Mesothelial cell of epicardium (in vitro differentiated cells): ENCODE results near the gene SGMS1. TPM values are rescaled to one million over a fixed set of nuclear protein-coding genes. Genes with fewer than 3 reads are reported as not detected.

Experiments
- DNase-seq, 2 experiments: peaks; one replicate each; pipeline ENCODE4 v3.0.0; 2021; ENCODE audit warnings: low spot score in 2 of 2; ENCODE audit not compliant: unreplicated experiment in 2 of 2
- H3K27ac Mint-ChIP-seq: 2 replicates; pipeline ENCODE4 v1.8.0; 2021; ENCODE audit warnings: mixed read lengths
- H3K27me3 Mint-ChIP-seq: 2 replicates; pipeline ENCODE4 v1.8.0; 2021; ENCODE audit warnings: low read depth, mixed read lengths
- H3K36me3 Mint-ChIP-seq: 2 replicates; pipeline ENCODE4 v1.8.0; 2021; ENCODE audit warnings: mixed read lengths
- H3K4me1 Mint-ChIP-seq: 2 replicates; pipeline ENCODE4 v1.8.0; 2021; ENCODE audit warnings: mixed read lengths
- H3K4me3 Mint-ChIP-seq: 2 replicates; pipeline ENCODE4 v1.8.0; 2021; ENCODE audit warnings: mild to moderate bottlenecking, moderate library complexity, mixed read lengths
- H3K9me3 Mint-ChIP-seq: 2 replicates; pipeline ENCODE4 v1.8.0; 2021; ENCODE audit warnings: mixed read lengths
- total RNA-seq: library from RNA; stranded (reverse); gene quantifications from 3 replicates; pipeline ENCODE4 v1.2.1, GENCODE V29; 2021
- TF ChIP-seq, protein P1 (sequence below): fragments of 200-600 bp; sonication (generic); IDR thresholded peaks from one replicate; pipeline ENCODE4 v1.5.0; 2021; ENCODE audit warnings: antibody characterized with exemption; ENCODE audit not compliant: unreplicated experiment

Gene SGMS1
- total RNA-seq, 1 donor from 2014 or later, result 14.9 TPM

DNA sequence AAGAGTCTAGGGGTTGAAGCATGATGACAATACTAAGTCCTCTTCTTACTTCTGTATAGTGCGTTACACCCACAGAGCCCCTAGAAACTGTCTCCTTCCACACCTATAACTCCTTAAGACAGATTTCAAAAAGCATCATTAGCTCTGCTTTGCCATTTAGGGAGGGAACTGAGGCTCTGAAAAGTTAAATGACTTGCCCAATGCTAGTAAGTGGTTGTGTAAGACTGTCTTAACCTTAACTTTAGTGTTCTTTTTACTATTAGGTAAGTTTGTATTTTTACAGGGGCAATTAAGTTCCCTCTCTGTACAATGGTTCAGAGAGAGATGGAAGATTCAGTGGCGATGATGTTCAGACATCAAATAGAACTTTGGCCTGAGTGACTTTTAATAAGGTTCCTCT lies 299.7 kb downstream of the SGMS1 start:
- no peak overlapping the region for H3K4me3 Mint-ChIP-seq
- no peaks in the 10 kb centered on the region for H3K27me3 Mint-ChIP-seq
- H3K4me1 Mint-ChIP-seq, result peaks cover 8% of the 10 kb centered on the region
- DNase-seq, result no peak
- H3K36me3 Mint-ChIP-seq, result no peaks in the 10 kb centered on the region
- no peak overlapping the region for H3K27ac Mint-ChIP-seq
- no peaks in the 10 kb centered on the region for H3K9me3 Mint-ChIP-seq
- TF ChIP-seq, protein P1, sequence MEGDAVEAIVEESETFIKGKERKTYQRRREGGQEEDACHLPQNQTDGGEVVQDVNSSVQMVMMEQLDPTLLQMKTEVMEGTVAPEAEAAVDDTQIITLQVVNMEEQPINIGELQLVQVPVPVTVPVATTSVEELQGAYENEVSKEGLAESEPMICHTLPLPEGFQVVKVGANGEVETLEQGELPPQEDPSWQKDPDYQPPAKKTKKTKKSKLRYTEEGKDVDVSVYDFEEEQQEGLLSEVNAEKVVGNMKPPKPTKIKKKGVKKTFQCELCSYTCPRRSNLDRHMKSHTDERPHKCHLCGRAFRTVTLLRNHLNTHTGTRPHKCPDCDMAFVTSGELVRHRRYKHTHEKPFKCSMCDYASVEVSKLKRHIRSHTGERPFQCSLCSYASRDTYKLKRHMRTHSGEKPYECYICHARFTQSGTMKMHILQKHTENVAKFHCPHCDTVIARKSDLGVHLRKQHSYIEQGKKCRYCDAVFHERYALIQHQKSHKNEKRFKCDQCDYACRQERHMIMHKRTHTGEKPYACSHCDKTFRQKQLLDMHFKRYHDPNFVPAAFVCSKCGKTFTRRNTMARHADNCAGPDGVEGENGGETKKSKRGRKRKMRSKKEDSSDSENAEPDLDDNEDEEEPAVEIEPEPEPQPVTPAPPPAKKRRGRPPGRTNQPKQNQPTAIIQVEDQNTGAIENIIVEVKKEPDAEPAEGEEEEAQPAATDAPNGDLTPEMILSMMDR, result no peak

DNA sequence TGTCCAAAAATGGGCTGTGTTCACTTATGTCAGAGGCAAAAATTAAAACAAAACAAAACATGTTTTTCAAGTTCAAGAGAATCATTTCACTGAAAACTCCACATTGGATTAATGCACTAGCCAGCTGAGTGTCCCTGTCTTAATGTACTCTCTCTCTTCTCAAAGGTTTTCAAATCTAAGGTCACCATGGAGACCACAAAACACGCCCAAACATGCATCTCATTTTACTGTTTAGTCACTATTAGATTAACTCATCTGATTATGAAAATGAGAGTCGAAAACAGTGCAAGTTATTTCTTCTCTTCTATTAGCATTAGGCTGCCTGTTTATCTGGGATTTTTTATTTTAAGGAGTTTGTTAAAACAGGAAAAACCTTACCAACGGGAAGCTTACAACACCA lies 301.7 kb downstream of the SGMS1 start:
- Mint-ChIP-seq H3K27me3 (no peaks in the 10 kb centered on the region), H3K9me3 (no peaks in the 10 kb centered on the region), H3K36me3 (no peaks in the 10 kb centered on the region), H3K4me3 (no peak overlapping the region), H3K4me1 (peaks cover 8% of the 10 kb centered on the region), H3K27ac (no peak overlapping the region)
- TF ChIP-seq, protein P1, result no peak
- DNase-seq, result no peak

DNA sequence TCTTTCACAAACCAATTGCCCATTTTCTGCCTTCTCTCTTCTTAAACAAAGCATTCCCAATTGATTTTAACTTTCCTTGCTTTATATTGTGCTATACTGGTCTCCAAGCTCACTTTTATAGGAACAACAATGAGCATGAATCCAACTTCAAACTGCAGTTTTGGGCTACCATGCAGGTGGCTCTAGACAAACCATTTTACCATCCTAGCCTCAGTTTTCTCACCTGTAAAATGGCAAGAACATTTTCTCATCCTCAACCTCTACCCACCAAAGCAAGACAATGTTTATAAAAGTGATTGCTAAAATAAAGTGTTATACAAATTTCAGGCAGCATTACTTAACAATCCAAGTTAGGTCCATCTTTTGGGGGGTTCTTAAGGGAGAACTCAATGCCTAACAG lies 305.6 kb downstream of the SGMS1 start:
- H3K27ac Mint-ChIP-seq, result no peak overlapping the region
- TF ChIP-seq, protein P1, result no peak
- H3K4me3 Mint-ChIP-seq, result no peak overlapping the region
- no peaks in the 10 kb centered on the region for H3K36me3 Mint-ChIP-seq
- H3K9me3 Mint-ChIP-seq, result peaks cover under 1% of the 10 kb centered on the region
- H3K27me3 Mint-ChIP-seq, result no peaks in the 10 kb centered on the region
- no peak for DNase-seq
- H3K4me1 Mint-ChIP-seq, result peaks cover 6% of the 10 kb centered on the region

DNA sequence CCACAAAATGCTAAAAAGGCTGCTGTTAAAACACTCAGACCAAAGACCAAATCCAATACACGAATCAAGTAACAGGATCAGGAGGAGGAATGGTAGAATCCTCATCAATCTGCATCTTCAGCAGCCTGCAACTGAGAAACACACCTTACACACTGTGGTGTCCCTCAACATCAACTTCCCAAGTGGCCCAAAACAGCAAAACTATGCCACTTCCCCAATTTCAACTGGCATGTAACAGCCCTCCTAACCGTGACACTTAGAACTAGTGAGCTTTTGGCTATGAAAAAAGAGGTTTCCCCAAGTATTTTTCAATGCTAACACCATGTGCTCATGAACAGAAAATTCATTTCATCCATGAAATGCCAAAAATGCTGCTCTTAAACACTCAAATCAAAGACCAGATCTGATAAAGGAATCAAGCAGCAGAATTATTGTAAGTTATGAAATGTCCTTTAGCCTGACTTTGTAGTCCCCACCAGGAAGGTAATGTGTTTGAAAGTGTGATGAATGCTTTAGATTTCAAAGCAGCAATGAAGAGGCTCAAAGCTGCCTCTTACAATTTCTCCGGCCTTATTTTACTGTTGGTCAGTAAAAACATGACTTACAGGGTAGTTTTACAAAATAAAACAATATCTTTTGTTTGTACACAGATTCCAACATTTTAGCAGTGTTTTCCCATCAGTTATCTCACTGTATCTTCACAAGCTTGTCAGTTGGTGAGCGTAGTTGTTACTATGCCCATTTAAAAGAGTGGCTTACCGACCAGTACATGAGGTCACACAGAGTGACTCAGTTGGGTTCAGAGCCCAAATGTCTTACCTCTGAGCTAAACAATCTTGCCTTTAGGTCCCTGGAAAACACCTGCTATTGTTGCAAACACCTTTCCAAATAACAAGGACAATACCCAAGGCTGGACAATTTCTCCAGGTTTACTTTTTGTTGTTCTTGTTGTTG lies 306.8 kb downstream of the SGMS1 start:
- Mint-ChIP-seq H3K4me1 (peaks cover 6% of the 10 kb centered on the region), H3K4me3 (no peak overlapping the region), H3K27ac (no peak overlapping the region), H3K27me3 (no peaks in the 10 kb centered on the region), H3K9me3 (peaks cover 9% of the 10 kb centered on the region), H3K36me3 (no peaks in the 10 kb centered on the region)
- DNase-seq, result no peak
- TF ChIP-seq, protein P1, result no peak

DNA sequence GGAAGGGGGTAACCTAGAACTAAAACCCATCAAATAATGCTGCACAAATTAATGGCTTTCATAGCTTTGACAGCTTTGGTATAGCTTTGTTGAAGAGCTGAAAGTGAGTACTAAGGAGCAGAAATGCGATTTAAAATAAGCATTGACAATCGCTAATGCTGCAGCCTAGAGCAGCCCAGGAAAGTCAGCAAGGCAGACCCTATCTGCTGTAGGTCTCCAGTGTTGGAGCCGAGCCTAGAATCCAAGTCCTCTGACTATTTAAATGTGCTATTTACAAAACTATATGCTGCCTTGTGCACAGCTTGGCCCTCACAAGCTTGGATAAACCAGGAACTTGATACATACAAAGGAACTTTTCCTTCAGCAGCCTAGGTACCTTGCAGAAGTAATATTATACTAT lies 307.6 kb downstream of the SGMS1 start:
- Mint-ChIP-seq H3K36me3 (peaks cover under 1% of the 10 kb centered on the region), H3K27me3 (no peaks in the 10 kb centered on the region), H3K4me3 (no peak overlapping the region), H3K4me1 (peaks cover 6% of the 10 kb centered on the region), H3K27ac (no peak overlapping the region), H3K9me3 (peaks cover 9% of the 10 kb centered on the region)
- TF ChIP-seq, protein P1, result no peak
- DNase-seq, result no peak
